Suprapubic skin (tissue), 3 donors: Measurements from ENCODE around the gene MXI1.

Experiments used
- CTCF ChIP-seq, 2 donors: fragments of 200-600 bp in 1 of 2; fragments of 450-650 bp in 1 of 2; sonication (generic) in 1 of 2; IDR thresholded peaks; one replicate each; pipeline ENCODE4 v1.5.1; 2016 to 2019; ENCODE audit warnings: antibody characterized with exemption in 2 of 2, mild to moderate bottlenecking in 1 of 2, moderate library complexity in 1 of 2
- EP300 ChIP-seq: sonication (generic); formaldehyde crosslinking; IDR thresholded peaks from one replicate; pipeline ENCODE4 v1.6.1; 2017; ENCODE audit warnings: antibody characterized with exemption

GRCh38 chr10:110169586-110169985 is 37.8 kb upstream of the MXI1 start:
- TF ChIP-seq EP300 (no peak), CTCF (IDR thresholded peaks at IDR 0.05) (no peak)
